Muscle layer of colon (tissue), 2 donors: ENCODE results near the gene FSIP1.

Experiments used
- H3K27ac ChIP-seq: one replicate; pipeline ENCODE4 v1.7.0; 2013; ENCODE audit warnings: low read depth, mild to moderate bottlenecking, low read length, moderate library complexity
- H3K27me3 ChIP-seq, 2 donors: one replicate each; pipeline ENCODE4 v1.7.0; 2013; ENCODE audit warnings: low read length in 2 of 2, mild to moderate bottlenecking in 2 of 2; ENCODE audit not compliant: insufficient read depth in 2 of 2, control insufficient read depth in 1 of 2
- H3K36me3 ChIP-seq: one replicate; pipeline ENCODE4 v1.7.0; 2013; ENCODE audit warnings: mild to moderate bottlenecking, low read length; ENCODE audit not compliant: insufficient read depth
- H3K4me1 ChIP-seq: one replicate; pipeline ENCODE4 v1.7.0; 2013; ENCODE audit warnings: mild to moderate bottlenecking, low read length; ENCODE audit not compliant: insufficient read depth
- H3K4me3 ChIP-seq, 2 donors: one replicate each; pipeline ENCODE4 v1.7.0; 2013; ENCODE audit warnings: low read length in 2 of 2, low read depth in 1 of 2, mild to moderate bottlenecking in 1 of 2, moderate library complexity in 1 of 2
- H3K9ac ChIP-seq: one replicate; pipeline ENCODE4 v1.7.0; 2013; ENCODE audit warnings: low read length
- H3K9me3 ChIP-seq: one replicate; pipeline ENCODE4 v1.7.0; 2013; ENCODE audit warnings: mild to moderate bottlenecking, low read length
- donor health status: abdominal sarcoma.
- donor health status: Adenocarcinoma of cecum.

FSIP1 gene

GRCh38 chr15:39641191-39641889, 141.3 kb downstream of the FSIP1 start:
- Histone ChIP-seq H3K4me1 (peaks cover 18% of the 10 kb centered on the region), H3K27ac (no peak overlapping the region), H3K4me3 (no peak overlapping the region), H3K36me3 (no peaks in the 10 kb centered on the region), H3K27me3 (no peaks in the 10 kb centered on the region), H3K9ac (no peak overlapping the region), H3K9me3 (no peaks in the 10 kb centered on the region)

- Histone ChIP-seq H3K27ac (no peak overlapping the region), H3K4me3 (no peak overlapping the region), H3K27me3 (no peaks in the 10 kb centered on the region), H3K9me3 (no peaks in the 10 kb centered on the region), H3K4me1 (peaks cover 18% of the 10 kb centered on the region), H3K9ac (no peak overlapping the region), H3K36me3 (no peaks in the 10 kb centered on the region)
Measured at GRCh38 chr15:39640665-39641064, 142.0 kb downstream of the FSIP1 start.

- Histone ChIP-seq H3K9ac (no peak overlapping the region), H3K27me3 (no peaks in the 10 kb centered on the region), H3K4me1 (peaks cover 18% of the 10 kb centered on the region), H3K27ac (no peak overlapping the region), H3K36me3 (no peaks in the 10 kb centered on the region), H3K4me3 (no peak overlapping the region), H3K9me3 (no peaks in the 10 kb centered on the region)
Measured at GRCh38 chr15:39639037-39639436, 143.6 kb downstream of the FSIP1 start.

- no peaks in the 10 kb centered on the region for H3K36me3 ChIP-seq
- no peak overlapping the region for H3K9ac ChIP-seq
- no peaks in the 10 kb centered on the region for H3K9me3 ChIP-seq
- no peaks in the 10 kb centered on the region for H3K27me3 ChIP-seq
- no peak overlapping the region for H3K4me3 ChIP-seq
- no peak overlapping the region for H3K27ac ChIP-seq
- H3K4me1 ChIP-seq: peaks cover 18% of the 10 kb centered on the region
Measured at GRCh38 chr15:39638041-39638440, 144.6 kb downstream of the FSIP1 start.

GRCh38 chr15:39631357-39631756, 151.3 kb downstream of the FSIP1 start:
- Histone ChIP-seq H3K27ac (no peak overlapping the region), H3K9me3 (no peaks in the 10 kb centered on the region)

GRCh38 chr15:39629906-39630305, 152.7 kb downstream of the FSIP1 start:
- Histone ChIP-seq H3K36me3 (no peaks in the 10 kb centered on the region), H3K4me1 (peaks cover 11% of the 10 kb centered on the region), H3K4me3 (no peak overlapping the region), H3K27ac (no peak overlapping the region), H3K9ac (no peak overlapping the region), H3K9me3 (no peaks in the 10 kb centered on the region), H3K27me3 (no peaks in the 10 kb centered on the region)

More at GRCh38 chr15:39631357-39631756, 151.3 kb downstream of the FSIP1 start:
- Histone ChIP-seq H3K4me3 (no peak overlapping the region), H3K4me1 (peaks cover 4% of the 10 kb centered on the region), H3K9ac (no peak overlapping the region), H3K27me3 (no peaks in the 10 kb centered on the region), H3K36me3 (no peaks in the 10 kb centered on the region)

- no peak overlapping the region for H3K9ac ChIP-seq
- H3K4me3 ChIP-seq: no peak overlapping the region
- peaks cover 17% of the 10 kb centered on the region for H3K4me1 ChIP-seq
- H3K36me3 ChIP-seq: no peaks in the 10 kb centered on the region
- H3K27ac ChIP-seq: no peak overlapping the region
- no peaks in the 10 kb centered on the region for H3K9me3 ChIP-seq
- H3K27me3 ChIP-seq: no peaks in the 10 kb centered on the region
Measured at GRCh38 chr15:39629371-39629770, 153.3 kb downstream of the FSIP1 start.

- Histone ChIP-seq H3K9me3 (no peaks in the 10 kb centered on the region), H3K27me3 (no peaks in the 10 kb centered on the region), H3K4me3 (no peak overlapping the region), H3K27ac (no peak overlapping the region), H3K9ac (no peak overlapping the region), H3K36me3 (no peaks in the 10 kb centered on the region), H3K4me1 (peaks cover 18% of the 10 kb centered on the region)
Measured at GRCh38 chr15:39628546-39629257, 153.9 kb downstream of the FSIP1 start.

- H3K27ac ChIP-seq: no peak overlapping the region
- H3K9me3 ChIP-seq: no peaks in the 10 kb centered on the region
Measured at GRCh38 chr15:39628144-39628508, 154.5 kb downstream of the FSIP1 start.

GRCh38 chr15:39627451-39628143, 155.0 kb downstream of the FSIP1 start:
- Histone ChIP-seq H3K27me3 (no peaks in the 10 kb centered on the region), H3K9ac (no peak overlapping the region), H3K9me3 (no peaks in the 10 kb centered on the region), H3K4me3 (no peak overlapping the region), H3K36me3 (no peaks in the 10 kb centered on the region), H3K27ac (no peak overlapping the region), H3K4me1 (peaks cover 18% of the 10 kb centered on the region)

More at GRCh38 chr15:39628144-39628508, 154.5 kb downstream of the FSIP1 start:
- no peak overlapping the region for H3K9ac ChIP-seq
- H3K36me3 ChIP-seq: no peaks in the 10 kb centered on the region
- H3K27me3 ChIP-seq: no peaks in the 10 kb centered on the region
- H3K4me3 ChIP-seq: no peak overlapping the region
- peaks cover 18% of the 10 kb centered on the region for H3K4me1 ChIP-seq

- Histone ChIP-seq H3K36me3 (no peaks in the 10 kb centered on the region), H3K9me3 (no peaks in the 10 kb centered on the region), H3K27ac (no peak overlapping the region), H3K4me1 (peaks cover 29% of the 10 kb centered on the region), H3K4me3 (no peak overlapping the region), H3K9ac (no peak overlapping the region), H3K27me3 (no peaks in the 10 kb centered on the region)
Measured at GRCh38 chr15:39625856-39626255, 156.8 kb downstream of the FSIP1 start.
